ENCODE measurements around the gene YIPF6. TPM values are rescaled to one million over a fixed set of nuclear protein-coding genes. Genes with fewer than 3 reads are reported as not detected.

The YIPF6 gene
- total RNA-seq, 1 donor = 27.1 TPM

DNA sequence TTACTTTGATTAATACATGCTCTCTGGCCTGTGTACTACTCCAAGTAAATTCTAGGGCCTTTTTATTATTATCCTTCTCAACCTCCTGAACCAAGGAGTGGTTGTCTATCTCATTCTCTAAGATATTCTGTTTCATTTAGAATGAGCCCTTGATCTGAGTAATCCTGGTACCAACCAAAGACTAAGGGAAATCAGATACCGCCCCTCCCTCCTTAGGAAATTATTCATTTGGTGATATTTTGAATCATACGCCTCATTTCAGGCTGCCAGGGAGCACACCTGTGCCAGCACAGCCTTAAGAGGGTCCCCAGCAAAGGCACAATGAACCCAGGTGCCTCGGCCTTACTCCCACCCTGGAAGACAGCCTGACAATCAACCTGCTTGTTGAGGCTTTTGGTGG is 75.4 kb downstream of the YIPF6 start:
- Histone ChIP-seq H2AFZ (ENCODE audit: low read length) (no peak overlapping the region), H3K4me2 (ENCODE audit: insufficient read depth, low read length) (no peak overlapping the region), H4K20me1 (ENCODE audit: insufficient read depth, low read length) (no peaks in the 10 kb centered on the region), H3K27ac (ENCODE audit: low read depth, low read length) (no peak overlapping the region), H3K36me3 (ENCODE audit: insufficient read depth, low read length) (no peaks in the 10 kb centered on the region), H3K4me3 (ENCODE audit: insufficient read depth, low read length) (no peak overlapping the region), H3K9me3 (ENCODE audit: low read depth, low read length) (no peaks in the 10 kb centered on the region), H3K79me2 (ENCODE audit: insufficient read depth, low read length) (no peaks in the 10 kb centered on the region), H3K4me1 (ENCODE audit: insufficient read depth, low read length) (peaks cover 9% of the 10 kb centered on the region), H3K27me3 (ENCODE audit: insufficient read depth, low read length) (peaks cover 6% of the 10 kb centered on the region)
- TF ChIP-seq, protein P1, sequence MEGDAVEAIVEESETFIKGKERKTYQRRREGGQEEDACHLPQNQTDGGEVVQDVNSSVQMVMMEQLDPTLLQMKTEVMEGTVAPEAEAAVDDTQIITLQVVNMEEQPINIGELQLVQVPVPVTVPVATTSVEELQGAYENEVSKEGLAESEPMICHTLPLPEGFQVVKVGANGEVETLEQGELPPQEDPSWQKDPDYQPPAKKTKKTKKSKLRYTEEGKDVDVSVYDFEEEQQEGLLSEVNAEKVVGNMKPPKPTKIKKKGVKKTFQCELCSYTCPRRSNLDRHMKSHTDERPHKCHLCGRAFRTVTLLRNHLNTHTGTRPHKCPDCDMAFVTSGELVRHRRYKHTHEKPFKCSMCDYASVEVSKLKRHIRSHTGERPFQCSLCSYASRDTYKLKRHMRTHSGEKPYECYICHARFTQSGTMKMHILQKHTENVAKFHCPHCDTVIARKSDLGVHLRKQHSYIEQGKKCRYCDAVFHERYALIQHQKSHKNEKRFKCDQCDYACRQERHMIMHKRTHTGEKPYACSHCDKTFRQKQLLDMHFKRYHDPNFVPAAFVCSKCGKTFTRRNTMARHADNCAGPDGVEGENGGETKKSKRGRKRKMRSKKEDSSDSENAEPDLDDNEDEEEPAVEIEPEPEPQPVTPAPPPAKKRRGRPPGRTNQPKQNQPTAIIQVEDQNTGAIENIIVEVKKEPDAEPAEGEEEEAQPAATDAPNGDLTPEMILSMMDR (IDR thresholded peaks at IDR 0.05; ENCODE audit: extremely low read depth, low read depth, low read length) = no peak
- no peak for DNase-seq (ENCODE audit: insufficient read length, low spot score, missing footprints)

- no peak overlapping the region for H3K4me2 ChIP-seq (ENCODE audit: insufficient read depth, low read length)
- no peaks in the 10 kb centered on the region for H3K4me1 ChIP-seq (ENCODE audit: insufficient read depth, low read length)
- TF ChIP-seq, protein P1 (IDR thresholded peaks at IDR 0.05; ENCODE audit: extremely low read depth, low read depth, low read length) = no peak
- H2AFZ ChIP-seq (ENCODE audit: low read length) = no peak overlapping the region
- H3K36me3 ChIP-seq (ENCODE audit: insufficient read depth, low read length) = no peaks in the 10 kb centered on the region
- no peak overlapping the region for H3K27ac ChIP-seq (ENCODE audit: low read depth, low read length)
- no peaks in the 10 kb centered on the region for H4K20me1 ChIP-seq (ENCODE audit: insufficient read depth, low read length)
- no peak for DNase-seq (ENCODE audit: insufficient read length, low spot score, missing footprints)
- H3K4me3 ChIP-seq (ENCODE audit: insufficient read depth, low read length) = no peak overlapping the region
- H3K27me3 ChIP-seq (ENCODE audit: insufficient read depth, low read length) = peaks cover 6% of the 10 kb centered on the region
- no peaks in the 10 kb centered on the region for H3K79me2 ChIP-seq (ENCODE audit: insufficient read depth, low read length)
- no peaks in the 10 kb centered on the region for H3K9me3 ChIP-seq (ENCODE audit: low read depth, low read length)
Observed at GRCh38 chrX:68579810-68580209, 81.0 kb downstream of the YIPF6 start.

DNA sequence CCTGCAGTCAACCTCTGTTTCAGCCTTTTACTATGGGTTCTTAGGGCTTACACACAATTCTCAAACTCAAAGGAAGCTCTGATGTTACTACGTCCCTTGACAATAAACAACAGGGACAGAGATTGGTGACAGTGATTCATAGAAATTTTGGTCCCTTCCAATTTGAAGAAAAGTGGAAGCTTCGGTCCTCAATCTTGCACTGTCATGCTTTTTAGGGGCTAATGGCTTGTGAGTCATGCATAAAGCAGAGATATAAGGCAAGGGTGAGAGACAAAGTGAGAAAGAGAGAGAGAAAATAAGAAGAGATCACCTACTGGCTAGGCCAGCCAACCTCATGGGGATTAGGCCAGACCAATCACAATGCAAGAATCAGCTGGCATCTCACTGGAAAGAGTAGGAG is 85.4 kb downstream of the YIPF6 start:
- no peak overlapping the region for H3K27ac ChIP-seq (ENCODE audit: low read depth, low read length)
- H4K20me1 ChIP-seq (ENCODE audit: insufficient read depth, low read length) = no peaks in the 10 kb centered on the region
- H3K27me3 ChIP-seq (ENCODE audit: insufficient read depth, low read length) = peaks cover 9% of the 10 kb centered on the region
- no peaks in the 10 kb centered on the region for H3K79me2 ChIP-seq (ENCODE audit: insufficient read depth, low read length)
- no peaks in the 10 kb centered on the region for H3K9me3 ChIP-seq (ENCODE audit: low read depth, low read length)
- H3K4me1 ChIP-seq (ENCODE audit: insufficient read depth, low read length) = no peaks in the 10 kb centered on the region
- no peak overlapping the region for H3K4me2 ChIP-seq (ENCODE audit: insufficient read depth, low read length)
- H3K36me3 ChIP-seq (ENCODE audit: insufficient read depth, low read length) = no peaks in the 10 kb centered on the region
- no peak overlapping the region for H2AFZ ChIP-seq (ENCODE audit: low read length)
- TF ChIP-seq, protein P1 (IDR thresholded peaks at IDR 0.05; ENCODE audit: extremely low read depth, low read depth, low read length) = no peak
- H3K4me3 ChIP-seq (ENCODE audit: insufficient read depth, low read length) = no peak overlapping the region
- no peak for DNase-seq (ENCODE audit: insufficient read length, low spot score, missing footprints)

Small RNAs within 50 kb of the gene (small RNA-seq; reads per million reads assigned to genes)
- not detected for gene RNU6-245P

Other genes starting within 250 kb of the YIPF6 start
- gene OPHN1, start 65.6 kb upstream of the YIPF6 start, total RNA-seq = 6.9 and 7.4 TPM in 2 replicates
- gene STARD8, start 148.6 kb downstream of the YIPF6 start, total RNA-seq = 1.4 and 1.5 TPM in 2 replicates

All from osteoblast (primary cell).